ENCODE measurements around the gene CCDC9. TPM values are rescaled to one million over a fixed set of nuclear protein-coding genes. Genes with fewer than 3 reads are reported as not detected.
"Not testable (repeated sequence)": the region's sequence is repeated elsewhere in the genome, so short reads cannot be mapped to it uniquely, and the experiment has no call there.

Gene CCDC9
- total RNA-seq, 2 donors from 2014 or later, result 21.4 to 28.7 TPM

- ATAC-seq, result peak in 1 of 2 donors; percentile 0
- intact Hi-C loops (cut with DNase I), result no loop called here
- DNase-seq, result peak; percentile 52
Measured at GRCh38 chr19:47257411-47258169, 1.3 kb downstream of the CCDC9 start.

GRCh38 chr19:47258434-47258833 lies 2.1 kb downstream of the CCDC9 start:
- intact Hi-C loops (cut with DNase I), result no loop called here
- ATAC-seq, result no peak
- DNase-seq, result no peak

- DNase-seq (no peak), ATAC-seq (no peak)
- intact Hi-C loops (cut with DNase I), result no loop called here
Measured at GRCh38 chr19:47258895-47259555, 2.7 kb downstream of the CCDC9 start.

- ATAC-seq (no peak), DNase-seq (no peak)
Measured at GRCh38 chr19:47260476-47260875, 4.2 kb downstream of the CCDC9 start.

GRCh38 chr19:47261946-47262793 lies 5.8 kb downstream of the CCDC9 start:
- intact Hi-C loops (cut with DNase I); ATAC-seq: not testable (repeated sequence)

More at GRCh38 chr19:47260476-47260875, 4.2 kb downstream of the CCDC9 start:
- intact Hi-C loops (cut with DNase I), result no loop called here

DNA sequence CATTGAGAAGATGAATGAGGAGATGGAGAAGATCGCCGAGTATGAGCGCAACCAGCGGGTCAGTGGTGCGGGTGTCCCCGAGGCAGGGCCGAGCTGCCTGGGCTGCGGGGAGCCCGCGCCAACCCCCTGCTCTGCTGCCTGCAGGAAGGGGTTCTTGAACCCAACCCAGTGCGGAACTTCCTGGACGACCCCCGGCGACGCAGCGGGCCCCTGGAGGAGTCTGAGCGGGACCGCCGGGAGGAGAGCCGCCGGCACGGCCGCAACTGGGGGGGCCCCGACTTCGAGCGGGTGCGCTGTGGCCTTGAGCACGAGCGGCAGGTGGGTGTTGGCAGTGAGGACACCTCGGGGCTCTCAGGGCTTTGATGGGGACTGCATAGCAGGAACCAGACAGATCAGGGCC lies 8.3 kb downstream of the CCDC9 start:
- no peak for ATAC-seq
- no peak for DNase-seq
- intact Hi-C loops (cut with DNase I), result no loop called here

More at GRCh38 chr19:47261946-47262793, 5.8 kb downstream of the CCDC9 start:
- not testable (repeated sequence) for DNase-seq

- no peak for DNase-seq
- intact Hi-C loops (cut with DNase I), result no loop called here
- no peak for ATAC-seq
Measured at GRCh38 chr19:47266401-47266941, 10.1 kb downstream of the CCDC9 start.

DNA sequence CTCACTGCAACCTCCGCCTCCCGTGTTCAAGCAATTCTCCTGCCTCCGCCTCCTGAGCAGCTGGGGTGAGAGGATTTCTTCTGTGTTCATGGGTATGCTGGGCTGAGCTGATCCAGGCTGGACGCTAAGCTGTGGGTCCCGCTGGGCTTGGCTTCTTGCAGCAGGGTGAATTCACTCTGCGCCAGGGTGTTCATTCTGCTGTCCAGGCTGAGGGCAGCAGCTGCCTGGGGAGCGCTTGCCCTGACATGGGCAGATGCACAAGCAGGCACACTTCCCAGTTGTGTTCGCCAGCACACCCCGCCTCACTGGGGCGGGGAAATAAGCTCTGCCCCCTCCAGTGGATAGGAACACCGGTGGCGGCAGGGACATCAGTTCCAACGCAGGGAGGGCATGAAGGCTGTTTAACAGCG lies 11.0 kb downstream of the CCDC9 start:
- peak in 1 of 2 donors; percentile 16 for ATAC-seq
- DNase-seq, result no peak
- intact Hi-C loops (cut with DNase I), result no loop called here

- no peak for ATAC-seq
- DNase-seq, result no peak
- intact Hi-C loops (cut with DNase I), result no loop called here
Measured at GRCh38 chr19:47268028-47268427, 11.7 kb downstream of the CCDC9 start.

DNA sequence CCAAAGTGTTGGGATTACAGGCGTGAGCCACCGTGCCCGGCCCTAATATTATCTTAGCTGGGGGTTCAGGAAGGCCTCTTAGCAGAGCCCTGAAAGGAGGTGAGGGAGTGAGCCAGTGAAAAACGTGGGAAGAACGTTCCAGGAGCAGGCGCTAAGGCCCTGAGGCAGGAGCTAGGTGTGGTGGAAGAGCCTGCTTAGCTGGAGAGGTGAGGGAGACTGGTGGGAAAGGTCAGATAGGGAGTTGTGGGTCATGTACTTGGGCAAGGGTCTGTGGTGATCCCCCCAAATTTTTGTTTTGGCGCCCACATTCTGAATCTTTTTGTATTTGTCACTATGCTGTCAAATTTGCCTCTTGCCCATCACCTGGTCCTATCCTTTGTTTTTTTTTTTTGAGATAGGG lies 13.3 kb downstream of the CCDC9 start:
- DNase-seq, result no peak
- intact Hi-C loops (cut with DNase I), result no loop called here
- ATAC-seq, result no peak

GRCh38 chr19:47270408-47270807 lies 14.1 kb downstream of the CCDC9 start:
- intact Hi-C loops (cut with DNase I), result no loop called here
- ATAC-seq, result no peak
- no peak for DNase-seq

DNA sequence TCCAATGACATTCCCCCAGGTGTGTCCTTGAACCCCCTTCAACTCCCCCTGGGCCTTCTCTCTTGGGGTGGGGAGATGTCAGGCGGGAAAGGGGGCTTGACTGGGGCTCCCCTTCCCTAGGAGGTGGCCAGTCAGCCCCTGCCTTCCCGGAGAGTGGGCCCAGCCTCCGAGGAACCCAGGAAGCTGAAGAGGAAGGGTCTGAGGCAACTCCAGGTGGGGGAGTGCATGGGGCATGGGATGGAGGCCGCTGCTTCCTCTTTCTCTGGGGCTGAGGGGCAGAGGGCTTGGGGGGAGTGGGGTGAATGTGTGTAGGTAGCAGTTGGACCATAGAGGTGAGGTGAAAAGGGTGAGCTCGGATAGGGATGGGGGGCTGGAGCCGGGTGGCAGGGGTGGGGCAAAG lies 15.6 kb downstream of the CCDC9 start:
- ATAC-seq (no peak), DNase-seq (no peak)
- intact Hi-C loops (cut with DNase I), result no loop called here

GRCh38 chr19:47272448-47273312 lies 16.4 kb downstream of the CCDC9 start:
- ATAC-seq, result no peak
- peak; percentile 62 for DNase-seq
- intact Hi-C loops (cut with DNase I), result no loop called here

DNA sequence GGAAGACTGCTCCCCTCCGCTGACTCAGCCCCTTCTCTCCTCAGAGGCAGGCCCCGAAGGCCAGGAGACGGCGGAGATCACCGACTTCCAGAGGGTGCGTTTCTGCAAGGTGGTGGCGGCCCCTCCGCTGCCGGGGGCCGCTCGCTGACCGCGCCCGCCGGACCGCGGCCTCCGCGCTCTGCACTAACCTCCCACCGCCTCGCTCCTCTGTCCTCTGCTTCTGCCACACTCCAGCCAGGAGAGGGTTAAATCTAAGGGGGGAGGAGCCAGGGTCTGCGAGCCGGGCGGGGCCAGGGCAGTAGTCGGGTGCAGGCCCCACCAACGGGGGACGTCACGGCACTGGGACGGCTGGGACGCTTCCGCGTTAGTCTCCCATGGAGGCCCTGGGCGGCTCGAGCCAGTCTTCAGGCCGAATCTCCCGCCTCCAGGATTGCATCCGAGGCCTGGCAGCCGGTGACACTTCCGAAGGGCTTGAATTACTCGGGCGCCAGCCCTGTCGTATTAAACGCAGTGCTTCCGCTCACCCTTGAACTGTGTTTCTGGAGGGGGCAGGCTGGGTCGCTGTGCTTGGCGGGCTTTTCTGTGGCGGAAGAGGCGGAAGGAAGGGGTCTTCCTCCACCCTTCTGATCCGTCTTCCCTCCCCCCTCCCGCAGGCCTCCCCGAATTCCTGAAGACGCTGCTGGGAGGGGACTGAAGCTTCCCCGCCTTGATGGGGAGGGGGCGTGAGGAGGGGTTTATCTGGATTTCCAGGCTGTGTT lies 17.2 kb downstream of the CCDC9 start:
- intact Hi-C loops (cut with DNase I), result no loop called here
- DNase-seq (peak; percentile 94), ATAC-seq (peak; percentile 85 to 86)

- DNase-seq (peak; percentile 98), ATAC-seq (peak; percentile 87 to 88)
- intact Hi-C loops (cut with DNase I), result no loop called here
Measured at GRCh38 chr19:47274071-47274890, 18.0 kb downstream of the CCDC9 start, which contains the start of gene INAFM1. TSS of gene INAFM1 (plus strand) at chr19:47274885. CDS start at chr19:47274920, 35 bp downstream.

DNA sequence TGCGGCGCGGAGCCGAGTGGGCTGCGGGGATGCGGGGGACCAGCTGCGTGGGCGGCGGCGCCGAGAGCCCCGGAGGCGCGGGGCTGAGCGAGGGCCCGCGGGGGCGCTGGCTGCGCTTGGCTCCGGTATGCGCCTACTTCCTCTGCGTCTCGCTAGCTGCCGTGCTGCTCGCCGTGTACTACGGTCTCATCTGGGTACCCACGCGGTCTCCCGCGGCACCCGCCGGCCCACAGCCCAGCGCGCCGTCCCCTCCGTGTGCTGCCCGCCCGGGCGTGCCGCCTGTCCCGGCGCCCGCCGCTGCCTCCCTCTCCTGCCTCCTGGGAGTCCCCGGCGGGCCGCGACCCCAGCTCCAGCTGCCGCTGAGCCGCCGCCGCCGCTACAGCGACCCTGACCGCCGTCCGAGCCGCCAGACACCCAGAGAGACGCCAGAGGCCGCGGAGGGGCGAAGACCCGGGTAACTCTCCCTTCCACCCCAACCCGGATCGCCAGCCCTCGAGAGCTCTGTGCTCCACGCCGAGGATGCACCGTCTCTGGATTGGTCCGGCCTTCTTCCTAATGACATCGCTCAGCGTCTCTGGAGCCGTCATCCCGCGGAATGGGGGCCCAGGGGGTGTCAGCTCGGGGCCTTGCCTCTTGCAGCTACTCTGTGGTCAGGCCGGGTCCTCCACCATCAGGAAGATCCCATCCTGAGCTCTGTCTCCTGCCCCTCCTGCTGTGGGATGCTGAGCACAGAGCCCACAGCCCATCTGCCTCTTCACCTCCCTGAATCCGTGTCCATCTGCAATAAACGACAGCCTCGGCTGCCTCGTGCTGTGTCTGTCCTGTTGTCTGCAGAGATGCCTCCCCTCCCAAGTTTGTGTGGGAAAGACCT lies 18.8 kb downstream of the CCDC9 start:
- intact Hi-C loops (cut with DNase I), result no loop called here
- peak; percentile 0 to 3 for ATAC-seq
- DNase-seq, result peak; percentile 63

All from left cardiac atrium (tissue), 4 donors.